ENCODE results near the gene NOC3L.

- no peak for TF ChIP-seq POLR2A (IDR thresholded peaks at IDR 0.05; ENCODE audit: low read length)
- no peak for TF ChIP-seq GATA1 (IDR thresholded peaks at IDR 0.05; ENCODE audit: low read depth, low read length)
Measured at GRCh38 chr10:94286901-94287300, 75.8 kb downstream of the NOC3L start.

Measured in erythroblast (primary cell).